Esophagus squamous epithelium (tissue), 4 donors: Measurements from ENCODE around the gene BHLHE41.

ENCODE experiments used
- POLR2A ChIP-seq, 4 donors: fragments of 450-650 bp; IDR thresholded peaks; one replicate each; pipeline ENCODE4 v1.6.1; 2017; ENCODE audit warnings: antibody characterized with exemption in 4 of 4, mild to moderate bottlenecking in 4 of 4, moderate library complexity in 3 of 4
- TF ChIP-seq, protein P1 (sequence below), 6 experiments: fragments of 450-650 bp in 4 of 6; fragments of 200-600 bp in 2 of 6; sonication (generic) in 2 of 6; IDR thresholded peaks; one replicate each; pipeline ENCODE4 v1.5.1; 2016 to 2019; ENCODE audit warnings: antibody characterized with exemption in 6 of 6, mild to moderate bottlenecking in 4 of 6, moderate library complexity in 4 of 6

DNA sequence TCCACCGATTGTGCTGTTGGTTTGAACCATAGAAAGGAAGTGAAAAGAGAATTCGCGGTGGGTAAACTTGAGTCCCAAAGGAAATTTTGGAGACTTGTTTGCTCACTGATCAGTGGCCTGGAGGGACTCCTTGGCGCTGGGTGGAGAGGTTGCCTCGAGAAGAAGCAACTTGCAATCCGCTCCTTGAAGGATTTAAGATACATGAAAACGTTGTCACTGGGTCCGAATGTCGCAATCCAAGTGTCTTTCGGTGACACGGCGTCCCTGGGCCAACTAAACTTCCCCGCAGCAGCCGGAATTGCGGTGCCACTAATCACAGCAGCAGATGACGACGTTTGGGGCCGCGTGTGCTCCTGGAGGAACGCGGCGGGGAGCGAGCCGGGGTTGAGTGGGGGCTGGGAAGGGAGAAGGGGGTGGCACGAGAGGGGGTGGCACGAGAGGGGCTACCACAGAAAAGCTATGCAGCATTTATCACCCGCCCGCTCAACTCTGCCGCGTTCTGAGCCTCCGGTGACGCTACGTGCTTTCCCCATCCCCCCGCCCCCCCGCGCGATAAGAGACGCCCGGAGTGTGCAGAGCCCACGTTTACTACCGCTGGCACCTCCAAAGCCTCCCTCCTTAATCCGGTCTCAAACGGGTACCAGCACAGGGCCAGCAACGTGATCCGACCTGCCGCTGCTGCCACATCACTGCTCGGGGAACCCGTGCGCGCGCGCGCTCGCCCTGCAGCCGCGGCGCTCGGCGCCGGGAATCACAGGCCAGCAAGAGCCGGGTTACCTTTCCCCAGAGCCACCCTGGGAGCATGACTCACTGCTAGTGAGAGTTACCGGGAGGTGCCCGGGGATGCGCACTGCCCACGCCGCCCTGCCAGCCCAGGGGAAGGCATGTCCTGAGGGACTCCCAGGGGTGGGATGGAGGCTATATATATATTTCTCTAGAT is 833 bp upstream of the BHLHE41 start:
- TF ChIP-seq, protein P1, sequence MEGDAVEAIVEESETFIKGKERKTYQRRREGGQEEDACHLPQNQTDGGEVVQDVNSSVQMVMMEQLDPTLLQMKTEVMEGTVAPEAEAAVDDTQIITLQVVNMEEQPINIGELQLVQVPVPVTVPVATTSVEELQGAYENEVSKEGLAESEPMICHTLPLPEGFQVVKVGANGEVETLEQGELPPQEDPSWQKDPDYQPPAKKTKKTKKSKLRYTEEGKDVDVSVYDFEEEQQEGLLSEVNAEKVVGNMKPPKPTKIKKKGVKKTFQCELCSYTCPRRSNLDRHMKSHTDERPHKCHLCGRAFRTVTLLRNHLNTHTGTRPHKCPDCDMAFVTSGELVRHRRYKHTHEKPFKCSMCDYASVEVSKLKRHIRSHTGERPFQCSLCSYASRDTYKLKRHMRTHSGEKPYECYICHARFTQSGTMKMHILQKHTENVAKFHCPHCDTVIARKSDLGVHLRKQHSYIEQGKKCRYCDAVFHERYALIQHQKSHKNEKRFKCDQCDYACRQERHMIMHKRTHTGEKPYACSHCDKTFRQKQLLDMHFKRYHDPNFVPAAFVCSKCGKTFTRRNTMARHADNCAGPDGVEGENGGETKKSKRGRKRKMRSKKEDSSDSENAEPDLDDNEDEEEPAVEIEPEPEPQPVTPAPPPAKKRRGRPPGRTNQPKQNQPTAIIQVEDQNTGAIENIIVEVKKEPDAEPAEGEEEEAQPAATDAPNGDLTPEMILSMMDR (IDR thresholded peaks at IDR 0.05) = peak in 1 of 6 experiments; percentile 10
- TF ChIP-seq POLR2A (IDR thresholded peaks at IDR 0.05) = peak in 2 of 4 donors; percentile 70 to 72
